GM12878 (cell line): ENCODE data around the gene SORCS2. TPM values are rescaled to one million over a fixed set of nuclear protein-coding genes. Genes with fewer than 3 reads are reported as not detected.

ENCODE experiments used
- ATAC-seq: fragments of 200-7000 bp; cut with Tn5 transposase; 3 replicates; pipeline ENCODE4 v1.9.1; 2020; ENCODE audit warnings: mild to moderate bottlenecking, moderate library complexity
- BruUV-seq: library from RNA; stranded (reverse); fragments of 400-500 nt; replicated peaks from 2 replicates; lab custom pipeline; 2021; lab: Mats Ljungman, UMichigan
- CTCF ChIA-PET: fragments of 300-600 bp; sonication (Branson Sonifier 250); formaldehyde crosslinking; extraction: SDS; loops from one replicate; lab custom pipeline; 2021; ENCODE audit warnings: inconsistent platforms; lab: Yijun Ruan, JAX
- POLR2A ChIA-PET: fragments of 350-600 bp; formaldehyde crosslinking; extraction: SDS; loops from one replicate; lab custom pipeline; 2021; ENCODE audit warnings: inconsistent platforms; lab: Charles Lee
- RAD21 ChIA-PET: fragments of 300-600 bp; sonication (Branson Sonifier 250); formaldehyde crosslinking; loops from one replicate; lab custom pipeline; 2023; ENCODE audit warnings: antibody characterized with exemption; ENCODE audit not compliant: unreplicated experiment; lab: Charles Lee
- SMC1A ChIA-PET: fragments of 300-600 bp; sonication (Branson Sonifier 250); formaldehyde crosslinking; loops from one replicate; lab custom pipeline; 2023; ENCODE audit not compliant: unreplicated experiment, uncharacterized antibody; lab: Charles Lee
- DNase-seq: peaks from one replicate; pipeline ENCODE4 v3.0.0-alpha.2; 2011; ENCODE audit warnings: low read depth, low spot score
- FAIRE-seq: peaks from 3 replicates; lab custom pipeline; 2011; peaks lifted over from hg19 to GRCh38; lab: Jason Lieb, UNC
- H2AFZ ChIP-seq: 2 replicates; pipeline ENCODE4 v1.6.0; 2011; ENCODE audit warnings: low read depth, low read length, control low read depth; ENCODE audit not compliant: control insufficient read depth
- H3K27ac ChIP-seq: 2 replicates; pipeline ENCODE4 v1.5.1; 2011; ENCODE audit warnings: control low read depth; ENCODE audit not compliant: control insufficient read depth, insufficient read depth
- H3K27me3 ChIP-seq, 2 experiments: replicated peaks in 1 of 2; 2 replicates each; pipeline versions ENCODE4 v1.6.0 to v1.6.1; 2011; ENCODE audit warnings: low read length in 1 of 2; ENCODE audit not compliant: control insufficient read depth in 2 of 2, insufficient read depth in 2 of 2
- H3K36me3 ChIP-seq, 2 experiments: 2 replicates each; pipeline ENCODE4 v1.5.1; 2011; ENCODE audit warnings: low read length in 1 of 2; ENCODE audit not compliant: control insufficient read depth in 2 of 2, insufficient read depth in 2 of 2
- H3K4me1 ChIP-seq: 2 replicates; pipeline ENCODE4 v1.6.1; 2011; ENCODE audit warnings: mild to moderate bottlenecking, low read length, moderate library complexity, mixed read lengths; ENCODE audit not compliant: control insufficient read depth, insufficient read depth
- H3K4me2 ChIP-seq: 2 replicates; pipeline ENCODE4 v1.6.0; 2011; ENCODE audit warnings: control low read depth; ENCODE audit not compliant: control insufficient read depth, insufficient read depth
- H3K4me3 ChIP-seq: fragments of 200-600 bp; sonication (generic); 2 replicates; pipeline ENCODE4 v1.5.1; 2016
- H3K79me2 ChIP-seq: 2 replicates; pipeline ENCODE4 v1.6.0; 2011; ENCODE audit warnings: low read length; ENCODE audit not compliant: control insufficient read depth, insufficient read depth
- H3K9ac ChIP-seq: 2 replicates; pipeline ENCODE4 v1.8.0; 2011; ENCODE audit warnings: low read length, control low read depth, mixed read lengths; ENCODE audit not compliant: control insufficient read depth, insufficient read depth
- H3K9me3 ChIP-seq: replicated peaks from 3 replicates; pipeline ENCODE4 v1.5.1; 2011; ENCODE audit warnings: mild to moderate bottlenecking, low read length; ENCODE audit not compliant: control insufficient read depth, insufficient read depth
- H4K20me1 ChIP-seq: 2 replicates; pipeline ENCODE4 v1.6.0; 2011; ENCODE audit not compliant: control insufficient read depth, insufficient read depth
- EED ChIP-seq: sonication (generic); IDR thresholded peaks from 2 replicates; pipeline ENCODE4 v1.6.1; 2016; ENCODE audit warnings: antibody characterized with exemption, low read depth
- KLF5 ChIP-seq: fragments of 450-650 bp; IDR thresholded peaks from 2 replicates; pipeline ENCODE4 v1.6.1; 2014; ENCODE audit warnings: mild to moderate bottlenecking; ENCODE audit not compliant: partially characterized antibody
- MXI1 ChIP-seq: fragments of 150-350 bp; IDR thresholded peaks from 2 replicates; pipeline ENCODE4 v1.6.1; 2011; ENCODE audit warnings: low read depth, mild to moderate bottlenecking, inconsistent platforms, low read length, improper control_type of control experiment
- NFYA ChIP-seq: IDR thresholded peaks from 2 replicates; pipeline ENCODE4 v1.6.1; 2011; ENCODE audit warnings: low read depth, mild to moderate bottlenecking, low read length, improper control_type of control experiment, borderline replicate concordance
- NFYB ChIP-seq: IDR thresholded peaks from 2 replicates; pipeline ENCODE4 v1.6.1; 2011; ENCODE audit warnings: low read depth, mild to moderate bottlenecking, low read length, improper control_type of control experiment, moderate library complexity; ENCODE audit not compliant: insufficient read depth
- SIX5 ChIP-seq: IDR thresholded peaks from 2 replicates; pipeline ENCODE4 v1.6.1; 2011; ENCODE audit warnings: mild to moderate bottlenecking, low read depth, low read length, moderate library complexity; ENCODE audit not compliant: severe bottlenecking
- SRF ChIP-seq, 2 experiments: IDR thresholded peaks; 2 replicates each; pipeline ENCODE4 v1.6.1; 2011; ENCODE audit warnings: low read depth in 2 of 2, low read length in 2 of 2, mild to moderate bottlenecking in 1 of 2, moderate library complexity in 1 of 2
- WGBS: methylation state at CpG from one replicate; pipeline ENCODE4 v1.1.6; 2016; ENCODE audit warnings: low lambda C conversion rate; ENCODE audit not compliant: insufficient replicate concordance, insufficient coverage; ENCODE audit errors: missing lambda C conversion rate; 5-methylcytosine and 5-hydroxymethylcytosine counted together
- in situ Hi-C: fragments of 300-500 bp; cut with MboI; formaldehyde crosslinking; loops from 9 replicates; pipeline ENCODE4 v1.14.3; 2018; ENCODE audit warnings: mixed read lengths
- intact Hi-C: fragments of 100-400 bp; cut with micrococcal nuclease; formaldehyde crosslinking; loops from one replicate; pipeline ENCODE4 v1.14.2; 2022; ENCODE audit not compliant: unreplicated experiment
- polyA plus RNA-seq, 11 experiments: library from polyadenylated mRNA; depleted of rRNA in 4 of 11; unstranded in 6 of 11; stranded (reverse) in 5 of 11; fragments of >200 nt; fragmentation: Nextera tagmentation in 4 of 11; fragmentation: Illumina TruSeq in 1 of 11; extraction: Ambion mirVana in 4 of 11; extraction: Trizol in 1 of 11; gene quantifications; 1 replicate in 1 of 11; 2 replicates in 10 of 11; pipeline versions ENCODE4 v1.2.1 to v1.2.3, GENCODE V29; 2011 to 2016; ENCODE audit warnings: inconsistent platforms in 2 of 11, missing spikeins in 2 of 11, low read depth in 1 of 11
- total RNA-seq, 4 experiments: library from RNA; depleted of rRNA in 3 of 4; stranded (reverse); fragments of >200 nt in 3 of 4; fragmentation: Illumina TruSeq in 1 of 4; extraction: Trizol in 1 of 4; gene quantifications; 2 replicates each; pipeline versions ENCODE4 v1.2.1 to v1.2.3, GENCODE V29; 2013 to 2021
- TF ChIP-seq, protein P1 (sequence below): fragments of 450-650 bp; IDR thresholded peaks from 2 replicates; pipeline ENCODE4 v1.6.1; 2017; ENCODE audit warnings: mild to moderate bottlenecking, low read depth, inconsistent platforms; ENCODE audit not compliant: poor library complexity, severe bottlenecking
- TF ChIP-seq, protein P2 (sequence below): IDR thresholded peaks from 2 replicates; pipeline ENCODE4 v1.6.1; 2012; ENCODE audit warnings: mild to moderate bottlenecking, low read depth, low read length

SORCS2 gene
- total and polyA plus RNA-seq, 10 of the 15 experiments (the other 5 are each of a cell fraction or from before 2014, with no cell fraction given), result 0.01 to 0.15 (median 0.05) TPM; not detected in 5

DNA sequence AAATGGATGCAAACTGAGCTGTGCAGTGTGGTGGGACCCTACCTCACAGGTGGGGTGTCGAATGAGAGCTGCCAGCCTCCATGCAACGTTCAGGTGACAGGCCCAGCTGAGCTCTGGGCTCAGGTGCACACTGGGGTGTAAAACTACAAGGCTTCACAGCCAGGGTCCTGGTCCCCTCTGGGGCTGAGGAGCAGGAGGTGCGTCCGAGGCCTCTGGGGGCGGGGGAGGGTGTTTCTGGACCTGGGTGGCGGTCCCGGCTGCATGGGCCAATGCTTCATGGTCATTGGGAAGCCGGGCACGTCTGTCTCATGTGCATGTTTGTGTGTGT is 26.5 kb upstream of the SORCS2 start:
- WGBS, result 15% methylated on average over 9 of the region's 9 CpGs
- Histone ChIP-seq H3K36me3 (no peaks in the 10 kb centered on the region), H3K4me1 (no peaks in the 10 kb centered on the region), H3K79me2 (no peaks in the 10 kb centered on the region), H3K4me3 (no peak overlapping the region), H2AFZ (no peak overlapping the region), H4K20me1 (no peaks in the 10 kb centered on the region), H3K27ac (no peak overlapping the region), H3K9ac (no peak overlapping the region), H3K27me3 (peaks cover 0 to 6% of the 10 kb centered on the region in 2 experiments; a peak in 2 of 4 replicates), H3K9me3 (no peaks in the 10 kb centered on the region), H3K4me2 (no peak overlapping the region)
- ATAC-seq (no peak), FAIRE-seq (no peak), DNase-seq (no peak)
- SMC1A ChIA-PET, result no interaction called here
- RAD21 ChIA-PET, result no interaction called here
- BruUV-seq, result no TSS peak
- in situ Hi-C loops, result no loop called here
- intact Hi-C loops, result no loop called here
- POLR2A ChIA-PET, result no interaction called here
- no peak for TF ChIP-seq SRF (IDR thresholded peaks at IDR 0.05; ENCODE audit: low read depth in 2 of 2, low read length in 2 of 2)
- CTCF ChIA-PET, result no interaction called here

DNA sequence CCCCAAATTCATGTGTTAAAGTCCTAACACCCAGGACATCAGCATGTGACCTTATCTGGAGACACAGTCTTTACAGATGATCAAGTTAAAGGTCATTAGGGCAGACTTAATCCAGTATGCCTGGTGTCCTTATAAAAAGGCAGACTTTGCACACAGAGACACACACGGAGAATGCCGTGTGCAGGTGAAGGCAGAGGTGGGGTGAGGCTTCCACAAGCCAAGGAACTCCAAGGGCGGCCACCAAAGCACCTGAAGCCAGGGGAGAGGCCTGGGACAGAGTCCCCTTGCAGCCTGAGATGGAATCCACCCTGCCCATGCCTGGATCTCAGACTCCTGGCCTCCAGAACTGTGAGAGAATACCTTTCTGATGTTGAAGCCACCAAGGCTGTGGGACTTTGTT is 26.1 kb upstream of the SORCS2 start:
- H3K27ac ChIP-seq, result no peak overlapping the region
- H3K36me3 ChIP-seq, result no peaks in the 10 kb centered on the region
- H3K4me2 ChIP-seq, result no peak overlapping the region
- no peaks in the 10 kb centered on the region for H3K79me2 ChIP-seq
- no peak overlapping the region for H3K9ac ChIP-seq
- POLR2A ChIA-PET, result no interaction called here
- H4K20me1 ChIP-seq, result no peaks in the 10 kb centered on the region
- RAD21 ChIA-PET, result no interaction called here
- SMC1A ChIA-PET, result no interaction called here
- 17% methylated on average over 3 of the region's 3 CpGs for WGBS
- no TSS peak for BruUV-seq
- no peak for FAIRE-seq
- no peak overlapping the region for H2AFZ ChIP-seq
- intact Hi-C loops (no loop called here), in situ Hi-C loops (no loop called here)
- no peaks in the 10 kb centered on the region for H3K4me1 ChIP-seq
- H3K27me3 ChIP-seq, result peaks cover 0 to 6% of the 10 kb centered on the region in 2 experiments; a peak in 2 of 4 replicates
- no peak for ATAC-seq
- no peak overlapping the region for H3K4me3 ChIP-seq
- DNase-seq, result no peak
- CTCF ChIA-PET, result no interaction called here
- no peaks in the 10 kb centered on the region for H3K9me3 ChIP-seq
- TF ChIP-seq, protein P1, sequence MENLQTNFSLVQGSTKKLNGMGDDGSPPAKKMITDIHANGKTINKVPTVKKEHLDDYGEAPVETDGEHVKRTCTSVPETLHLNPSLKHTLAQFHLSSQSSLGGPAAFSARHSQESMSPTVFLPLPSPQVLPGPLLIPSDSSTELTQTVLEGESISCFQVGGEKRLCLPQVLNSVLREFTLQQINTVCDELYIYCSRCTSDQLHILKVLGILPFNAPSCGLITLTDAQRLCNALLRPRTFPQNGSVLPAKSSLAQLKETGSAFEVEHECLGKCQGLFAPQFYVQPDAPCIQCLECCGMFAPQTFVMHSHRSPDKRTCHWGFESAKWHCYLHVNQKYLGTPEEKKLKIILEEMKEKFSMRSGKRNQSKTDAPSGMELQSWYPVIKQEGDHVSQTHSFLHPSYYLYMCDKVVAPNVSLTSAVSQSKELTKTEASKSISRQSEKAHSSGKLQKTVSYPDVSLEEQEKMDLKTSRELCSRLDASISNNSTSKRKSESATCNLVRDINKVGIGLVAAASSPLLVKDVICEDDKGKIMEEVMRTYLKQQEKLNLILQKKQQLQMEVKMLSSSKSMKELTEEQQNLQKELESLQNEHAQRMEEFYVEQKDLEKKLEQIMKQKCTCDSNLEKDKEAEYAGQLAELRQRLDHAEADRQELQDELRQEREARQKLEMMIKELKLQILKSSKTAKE, result no peak
- TF ChIP-seq KLF5 (no peak), NFYB (no peak), SIX5 (no peak), EED (no peak), MXI1 (no peak), NFYA (no peak)
- TF ChIP-seq, protein P2, sequence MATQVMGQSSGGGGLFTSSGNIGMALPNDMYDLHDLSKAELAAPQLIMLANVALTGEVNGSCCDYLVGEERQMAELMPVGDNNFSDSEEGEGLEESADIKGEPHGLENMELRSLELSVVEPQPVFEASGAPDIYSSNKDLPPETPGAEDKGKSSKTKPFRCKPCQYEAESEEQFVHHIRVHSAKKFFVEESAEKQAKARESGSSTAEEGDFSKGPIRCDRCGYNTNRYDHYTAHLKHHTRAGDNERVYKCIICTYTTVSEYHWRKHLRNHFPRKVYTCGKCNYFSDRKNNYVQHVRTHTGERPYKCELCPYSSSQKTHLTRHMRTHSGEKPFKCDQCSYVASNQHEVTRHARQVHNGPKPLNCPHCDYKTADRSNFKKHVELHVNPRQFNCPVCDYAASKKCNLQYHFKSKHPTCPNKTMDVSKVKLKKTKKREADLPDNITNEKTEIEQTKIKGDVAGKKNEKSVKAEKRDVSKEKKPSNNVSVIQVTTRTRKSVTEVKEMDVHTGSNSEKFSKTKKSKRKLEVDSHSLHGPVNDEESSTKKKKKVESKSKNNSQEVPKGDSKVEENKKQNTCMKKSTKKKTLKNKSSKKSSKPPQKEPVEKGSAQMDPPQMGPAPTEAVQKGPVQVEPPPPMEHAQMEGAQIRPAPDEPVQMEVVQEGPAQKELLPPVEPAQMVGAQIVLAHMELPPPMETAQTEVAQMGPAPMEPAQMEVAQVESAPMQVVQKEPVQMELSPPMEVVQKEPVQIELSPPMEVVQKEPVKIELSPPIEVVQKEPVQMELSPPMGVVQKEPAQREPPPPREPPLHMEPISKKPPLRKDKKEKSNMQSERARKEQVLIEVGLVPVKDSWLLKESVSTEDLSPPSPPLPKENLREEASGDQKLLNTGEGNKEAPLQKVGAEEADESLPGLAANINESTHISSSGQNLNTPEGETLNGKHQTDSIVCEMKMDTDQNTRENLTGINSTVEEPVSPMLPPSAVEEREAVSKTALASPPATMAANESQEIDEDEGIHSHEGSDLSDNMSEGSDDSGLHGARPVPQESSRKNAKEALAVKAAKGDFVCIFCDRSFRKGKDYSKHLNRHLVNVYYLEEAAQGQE, result no peak
